NCI-H748 (cell line): ENCODE data around the gene NAP1L4.

Experiments used
- DNase-seq: peaks from one replicate; lab custom pipeline; 2025; ENCODE audit not compliant: unreplicated experiment; lab: John Stamatoyannopoulos, UW

Gene NAP1L4

DNA sequence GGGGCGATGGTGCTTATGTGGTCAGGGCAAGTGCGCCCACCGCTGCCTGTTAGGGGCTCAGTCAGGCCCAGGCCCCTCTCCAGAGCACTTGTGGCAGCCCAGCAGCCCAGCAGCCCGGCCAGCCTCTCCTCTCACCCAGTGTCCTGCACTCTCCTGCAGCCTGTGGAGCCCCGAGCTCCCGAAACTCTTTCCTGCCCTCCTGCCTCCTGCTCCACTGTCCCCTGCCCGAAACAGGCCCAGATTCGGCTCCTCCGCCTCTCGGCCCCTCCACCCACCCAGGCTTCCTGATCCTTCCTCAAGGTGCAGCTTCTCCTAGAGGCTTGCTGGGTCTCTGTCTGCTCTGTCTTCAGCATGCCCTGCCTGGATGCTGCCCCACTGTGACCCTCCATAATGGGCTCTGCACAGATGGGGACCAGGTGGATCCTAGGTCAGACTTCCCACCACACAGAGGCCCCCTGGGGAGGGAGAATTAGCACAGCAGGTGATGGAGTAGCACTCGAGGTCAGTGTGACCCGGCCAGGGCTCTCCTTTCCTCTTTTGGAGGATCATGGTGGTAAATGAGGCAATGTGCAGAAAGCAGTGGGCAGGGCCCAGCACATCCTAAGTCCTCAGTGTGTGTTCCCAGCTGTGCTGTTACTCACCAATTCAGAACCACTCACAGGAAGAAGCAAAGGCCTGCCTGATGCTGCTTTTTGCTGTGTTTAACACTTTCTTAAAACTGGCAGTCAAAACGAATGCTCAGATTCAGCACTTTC lies 18.6 kb upstream of the NAP1L4 start:
- no peak for DNase-seq

GRCh38 chr11:3010004-3010403 lies 17.9 kb upstream of the NAP1L4 start:
- no peak for DNase-seq

GRCh38 chr11:3009481-3009880 lies 17.4 kb upstream of the NAP1L4 start:
- DNase-seq = no peak

GRCh38 chr11:3008746-3009336 lies 16.7 kb upstream of the NAP1L4 start:
- no peak for DNase-seq

GRCh38 chr11:3007404-3008010 lies 15.4 kb upstream of the NAP1L4 start:
- DNase-seq = no peak

DNA sequence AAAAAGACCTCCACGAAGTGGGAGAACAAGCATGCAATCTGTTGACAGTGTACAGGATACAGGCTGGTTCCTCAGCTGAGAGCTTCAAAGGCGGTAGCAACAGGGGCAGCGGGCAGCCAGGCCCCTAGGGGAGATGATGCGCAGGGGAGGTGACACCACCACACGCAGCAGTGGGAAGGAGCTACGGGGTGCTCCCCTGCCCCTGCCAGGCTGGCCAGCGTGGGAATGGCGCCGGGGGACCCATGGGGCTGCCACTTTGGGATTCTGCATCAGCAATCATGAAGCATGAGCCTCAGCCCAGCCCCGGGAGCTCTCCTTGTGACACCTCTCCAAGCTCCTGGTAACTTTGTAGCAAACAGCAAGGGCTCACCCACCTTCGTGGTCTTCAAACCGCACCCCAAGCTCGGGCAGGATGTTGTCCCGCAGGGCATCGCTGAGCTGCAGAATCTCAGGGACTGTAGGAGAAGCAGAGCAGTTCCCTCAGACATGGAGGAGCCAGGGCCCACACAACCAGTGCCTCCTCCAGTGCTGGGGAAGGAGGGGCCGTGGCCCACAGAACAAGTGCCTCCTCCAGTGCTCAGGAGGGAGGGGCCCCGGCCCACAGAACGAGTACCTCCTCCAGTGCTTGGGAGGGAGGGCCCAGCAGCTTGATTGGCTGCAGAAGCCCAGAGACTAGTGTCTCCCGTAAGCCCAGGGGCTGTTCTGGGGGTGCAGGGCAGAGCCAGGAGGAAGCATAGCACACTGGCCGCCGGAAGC lies 14.6 kb upstream of the NAP1L4 start:
- DNase-seq = no peak

GRCh38 chr11:3004481-3004880 lies 12.4 kb upstream of the NAP1L4 start:
- no peak for DNase-seq

DNA sequence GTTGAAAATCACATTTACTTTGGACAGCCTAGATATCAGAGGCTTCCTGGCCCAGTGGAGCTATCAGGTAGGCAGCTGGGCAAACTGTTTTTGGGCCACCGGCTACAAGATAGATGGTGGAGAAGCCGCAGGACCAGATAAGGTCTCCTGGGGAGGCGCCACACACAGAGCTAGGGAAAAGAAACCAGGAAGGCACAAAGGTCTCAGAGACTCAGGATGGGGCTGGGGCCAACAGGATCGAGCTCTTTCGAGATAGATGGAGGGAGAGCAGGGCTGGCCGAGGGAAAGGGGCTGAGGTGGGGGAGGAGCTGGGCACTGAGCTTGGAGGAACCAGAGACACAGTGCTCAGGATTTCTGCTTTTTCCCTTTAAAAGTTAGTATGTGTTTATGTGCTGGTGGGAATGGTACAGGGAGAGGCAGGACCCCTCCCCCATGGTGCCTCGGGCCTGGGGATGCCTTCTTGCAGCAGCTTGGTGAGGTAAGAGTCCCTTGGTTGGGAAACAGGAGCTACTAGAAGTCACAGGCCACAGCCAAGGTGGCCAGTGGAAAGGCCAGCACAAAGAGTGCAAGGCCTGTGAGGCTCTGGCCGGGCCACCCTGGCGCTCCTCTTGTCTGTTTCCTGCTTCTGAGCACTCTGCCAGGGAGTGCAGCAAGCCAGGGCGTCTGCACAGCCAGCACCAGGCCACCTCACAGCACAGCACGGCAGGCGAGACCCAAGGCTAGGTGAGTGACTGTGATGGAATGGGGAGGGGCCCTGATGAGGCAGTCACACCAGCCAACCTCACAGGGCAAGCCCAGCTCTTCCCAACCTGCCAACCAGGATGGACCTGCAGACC lies 11.5 kb upstream of the NAP1L4 start:
- DNase-seq = no peak

- DNase-seq = no peak
Observed at GRCh38 chr11:3002871-3003270, 10.7 kb upstream of the NAP1L4 start.

- no peak for DNase-seq
Observed at GRCh38 chr11:3002351-3002861, 10.3 kb upstream of the NAP1L4 start.

- no peak for DNase-seq
Observed at GRCh38 chr11:3001496-3001895, 9.4 kb upstream of the NAP1L4 start.

DNA sequence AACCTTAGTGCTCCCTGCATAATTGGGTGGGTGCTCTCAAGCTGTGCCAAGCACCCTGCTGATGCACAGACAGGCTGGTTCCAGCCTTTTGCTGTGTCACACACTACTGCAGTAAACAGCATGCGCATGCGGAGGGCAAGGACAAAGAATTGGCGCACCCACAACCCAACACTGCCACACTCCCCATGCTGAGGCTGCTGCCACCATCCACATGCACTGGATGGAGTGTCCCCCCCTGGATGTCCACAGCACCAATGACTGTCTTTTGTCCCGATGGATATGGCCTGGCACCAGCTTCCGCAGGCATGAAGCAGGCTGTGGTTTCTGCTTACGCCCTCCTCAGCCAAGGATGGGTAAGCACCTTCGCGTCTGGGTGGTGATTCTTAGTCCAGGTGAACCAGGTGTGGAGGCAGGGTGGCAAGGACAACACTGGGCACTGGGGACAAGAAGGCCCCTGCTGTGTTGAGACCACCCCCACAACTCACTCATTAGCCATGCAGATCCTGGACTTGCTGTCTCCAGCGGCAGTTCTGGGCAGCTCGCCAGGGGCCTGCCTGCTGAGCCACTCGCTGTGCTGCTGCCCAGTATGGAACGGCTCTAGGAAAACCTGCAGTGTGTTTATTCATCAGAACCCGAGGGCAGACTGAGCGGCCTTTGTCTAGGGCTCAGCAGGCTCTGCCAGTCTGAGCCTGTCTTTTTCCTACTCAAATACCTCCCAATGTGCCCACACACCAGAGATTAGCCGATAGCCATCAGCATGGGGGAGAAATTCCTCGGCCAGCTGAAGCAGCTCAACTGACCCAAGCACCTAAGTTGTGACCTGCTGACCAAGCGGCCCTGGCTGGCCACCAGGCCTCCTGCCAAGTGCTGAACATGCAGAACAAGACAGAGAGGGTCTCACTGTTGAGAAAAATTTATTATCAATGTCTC lies 8.2 kb upstream of the NAP1L4 start:
- DNase-seq = peak; percentile 84

- DNase-seq = no peak
Observed at GRCh38 chr11:2999464-2999998, 7.4 kb upstream of the NAP1L4 start.

GRCh38 chr11:2998073-2998850 lies 6.1 kb upstream of the NAP1L4 start:
- peak; percentile 46 for DNase-seq

- no peak for DNase-seq
Observed at GRCh38 chr11:2997406-2997805, 5.3 kb upstream of the NAP1L4 start.

- no peak for DNase-seq
Observed at GRCh38 chr11:2996976-2997375, 4.8 kb upstream of the NAP1L4 start.

DNA sequence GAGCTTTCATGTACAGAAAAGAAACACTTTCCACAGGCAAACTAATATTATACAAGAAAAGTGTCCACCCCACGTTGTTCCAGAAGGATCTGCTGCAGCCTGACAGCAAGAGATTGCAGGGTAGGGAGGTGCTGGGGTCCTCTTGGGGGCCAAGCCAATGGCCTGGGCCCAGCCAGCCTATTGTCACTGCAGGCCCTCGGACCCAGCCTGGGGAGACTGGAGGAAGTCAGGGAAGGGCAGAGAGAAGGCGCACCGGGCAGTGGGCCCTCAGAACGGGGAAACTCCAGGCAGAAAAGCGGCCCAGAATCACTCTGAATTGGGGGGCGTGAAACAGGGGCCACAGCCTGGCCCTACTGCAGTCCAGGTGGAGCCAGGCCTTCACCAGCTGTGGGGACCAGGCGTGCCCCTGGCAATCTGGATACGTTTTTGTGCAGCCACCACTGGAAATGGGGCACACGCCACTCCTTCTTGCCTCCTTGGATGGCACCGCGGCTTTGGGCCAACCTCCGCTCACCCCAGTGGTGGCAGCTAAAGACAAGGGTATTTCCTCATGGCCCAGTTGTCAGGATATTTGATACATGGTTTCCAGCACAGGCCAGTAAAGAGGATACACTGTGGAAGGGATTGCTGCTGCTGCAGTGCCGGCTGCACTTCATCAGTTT lies 3.9 kb upstream of the NAP1L4 start:
- DNase-seq = no peak

- DNase-seq = no peak
Observed at GRCh38 chr11:2995031-2995561, 3.0 kb upstream of the NAP1L4 start.
